A549 (cell line): ENCODE results near the gene ATP5PD. TPM values are rescaled to one million over a fixed set of nuclear protein-coding genes. Genes with fewer than 3 reads are reported as not detected.

Experiments
- ATAC-seq, 2 experiments: fragments of 200-7000 bp in 1 of 2; fragments of >200 bp in 1 of 2; cut with Nextera tagmentation in 1 of 2; cut with Tn5 transposase in 1 of 2; 3 replicates each; pipeline versions ENCODE4 v1.8.0 to v1.9.1; 2018 to 2020; ENCODE audit warnings: mild to moderate bottlenecking in 1 of 2, moderate library complexity in 1 of 2
- CTCF ChIA-PET: fragments of 300-600 bp; sonication (Branson Sonifier 250); formaldehyde crosslinking; extraction: SDS; loops from one replicate; lab custom pipeline; 2021; ENCODE audit warnings: antibody characterized with exemption, inconsistent platforms; lab: Yijun Ruan, JAX
- POLR2A ChIA-PET: fragments of 350-600 bp; formaldehyde crosslinking; extraction: SDS; loops from one replicate; lab custom pipeline; 2021; ENCODE audit warnings: antibody characterized with exemption, inconsistent platforms; lab: Yijun Ruan, JAX
- DNase-seq, 2 experiments: peaks; one replicate each; pipeline versions ENCODE4 v3.0.0 to v3.0.0-alpha.2; 2011 to 2016; ENCODE audit warnings: low read depth in 1 of 2, low spot score in 1 of 2
- FAIRE-seq: peaks from 2 replicates; lab custom pipeline; 2011; peaks lifted over from hg19 to GRCh38; lab: Jason Lieb, UNC
- H3K27ac ChIP-seq, 2 experiments: fragments of >200 bp; sonication (Bioruptor Twin); formaldehyde crosslinking; 3 replicates each; pipeline ENCODE4 v1.5.1; 2016 to 2017
- H3K4me1 ChIP-seq: fragments of >200 bp; sonication (Bioruptor Twin); formaldehyde crosslinking; 3 replicates; pipeline ENCODE4 v1.6.1; 2016
- H3K4me2 ChIP-seq: fragments of >200 bp; sonication (Bioruptor Twin); formaldehyde crosslinking; 3 replicates; pipeline ENCODE4 v1.6.1; 2016
- H3K4me3 ChIP-seq: fragments of >200 bp; sonication (Bioruptor Twin); formaldehyde crosslinking; 3 replicates; pipeline ENCODE4 v1.5.1; 2016
- H3K9me3 ChIP-seq: fragments of >200 bp; sonication (Bioruptor Twin); formaldehyde crosslinking; 3 replicates; pipeline ENCODE4 v1.6.1; 2016
- ATOH8 ChIP-seq: fragments of 250-450 bp; sonication (Bioruptor Pico); IDR thresholded peaks from 2 replicates; pipeline ENCODE4 v1.5.0; 2020; ENCODE audit warnings: low read depth, mild to moderate bottlenecking, moderate library complexity
- CEBPB ChIP-seq, 2 experiments: fragments of >200 bp in 1 of 2; sonication (Bioruptor Twin) in 1 of 2; formaldehyde crosslinking in 1 of 2; IDR thresholded peaks; 2 replicates each; pipeline ENCODE4 v1.6.1; 2012 to 2016
- CTCF ChIP-seq: fragments of >200 bp; sonication (Bioruptor Twin); formaldehyde crosslinking; IDR thresholded peaks from 3 replicates; pipeline ENCODE4 v1.5.1; 2016
- E2F6 ChIP-seq: IDR thresholded peaks from 2 replicates; pipeline ENCODE4 v1.6.1; 2012; ENCODE audit warnings: low read depth, borderline replicate concordance
- ESRRA ChIP-seq: fragments of 150-350 bp; IDR thresholded peaks from 2 replicates; pipeline ENCODE4 v1.6.1; 2014; ENCODE audit warnings: mild to moderate bottlenecking, low read length, borderline replicate concordance
- FOSL2 ChIP-seq, 2 experiments: fragments of 450-650 bp in 1 of 2; fragments of >200 bp in 1 of 2; sonication (Bioruptor Twin) in 1 of 2; formaldehyde crosslinking; IDR thresholded peaks; 2 replicates each; pipeline versions ENCODE4 v1.5.0 to v1.6.1; 2016 to 2020; ENCODE audit warnings: mild to moderate bottlenecking in 1 of 2, moderate library complexity in 1 of 2
- GATA3 ChIP-seq: IDR thresholded peaks from 2 replicates; pipeline ENCODE4 v1.6.1; 2012; ENCODE audit warnings: borderline replicate concordance
- HEYL ChIP-seq: fragments of 250-450 bp; sonication (Bioruptor Pico); IDR thresholded peaks from 2 replicates; pipeline ENCODE4 v1.8.0; 2021; ENCODE audit warnings: mild to moderate bottlenecking, moderate library complexity
- HOXB5 ChIP-seq: fragments of 250-450 bp; sonication (Bioruptor Pico); IDR thresholded peaks from 2 replicates; pipeline ENCODE4 v1.5.0; 2020; ENCODE audit warnings: mild to moderate bottlenecking, moderate library complexity
- MAX ChIP-seq: IDR thresholded peaks from 2 replicates; pipeline ENCODE4 v1.6.1; 2012
- MYC ChIP-seq: IDR thresholded peaks from 2 replicates; pipeline ENCODE4 v1.6.1; 2012; ENCODE audit warnings: mild to moderate bottlenecking, inconsistent platforms, low read length, improper control_type of control experiment, borderline replicate concordance
- NPAS2 ChIP-seq: fragments of 250-450 bp; sonication (Bioruptor Pico); IDR thresholded peaks from 2 replicates; pipeline ENCODE4 v1.8.0; 2022; ENCODE audit warnings: mild to moderate bottlenecking, moderate library complexity, borderline replicate concordance
- PBX3 ChIP-seq: IDR thresholded peaks from 2 replicates; pipeline ENCODE4 v1.6.1; 2012
- PHF8 ChIP-seq: fragments of 200-600 bp; sonication (generic); IDR thresholded peaks from 2 replicates; pipeline ENCODE4 v1.6.1; 2016; ENCODE audit warnings: low read depth, mild to moderate bottlenecking, antibody characterized with exemption, moderate library complexity, borderline replicate concordance
- POLR2AphosphoS2 ChIP-seq: conservative IDR thresholded peaks from 2 replicates; pipeline ENCODE4 v1.6.1; 2012; ENCODE audit warnings: low read length, improper control_type of control experiment, inconsistent platforms
- RAD21 ChIP-seq, 2 experiments: fragments of >200 bp in 1 of 2; sonication (Bioruptor Twin) in 1 of 2; formaldehyde crosslinking in 1 of 2; IDR thresholded peaks in 1 of 2; conservative IDR thresholded peaks in 1 of 2; 2 replicates in 1 of 2; 3 replicates in 1 of 2; pipeline ENCODE4 v1.6.1; 2012 to 2018; ENCODE audit warnings: inconsistent platforms in 1 of 2
- RCOR1 ChIP-seq: fragments of 150-350 bp; IDR thresholded peaks from 2 replicates; pipeline ENCODE4 v1.6.1; 2014; ENCODE audit warnings: antibody characterized with exemption, low read length, low read depth
- USF2 ChIP-seq: fragments of 450-650 bp; IDR thresholded peaks from 2 replicates; pipeline ENCODE4 v1.6.1; 2014; ENCODE audit warnings: antibody characterized with exemption
- ZC3H11A ChIP-seq: fragments of 450-650 bp; IDR thresholded peaks from 2 replicates; pipeline ENCODE4 v1.6.1; 2014; ENCODE audit warnings: antibody characterized with exemption, mild to moderate bottlenecking
- ZNF302 ChIP-seq: fragments of 250-450 bp; sonication (Bioruptor Pico); IDR thresholded peaks from 2 replicates; pipeline ENCODE4 v1.9.0; 2021; ENCODE audit warnings: inconsistent platforms, mild to moderate bottlenecking, moderate library complexity
- WGBS: methylation state at CpG from one replicate; pipeline ENCODE4 v1.1.6; 2017; ENCODE audit errors: missing lambda C conversion rate; 5-methylcytosine and 5-hydroxymethylcytosine counted together
- polyA plus RNA-seq, 4 experiments: library from polyadenylated mRNA; depleted of rRNA in 3 of 4; stranded (reverse); fragments of >200 nt; fragmentation: RNase III in 1 of 4; extraction: RNeasy Plus Mini Kit Qiagen cat#74134 plus additional on column Dnase treatment in 1 of 4; gene quantifications; 2 replicates in 3 of 4; 3 replicates in 1 of 4; pipeline ENCODE4 v1.2.3, GENCODE V29; 2011 to 2017

Gene ATP5PD
- polyA plus RNA-seq, 2 of the 4 experiments (the other 2 are of a cell fraction) = 333 to 463 TPM

GRCh38 chr17:75078284-75079022 lies 31.7 kb upstream of the ATP5PD start:
- peak; percentile 67 to 82; a peak in 5 of 6 replicates for ATAC-seq
- TF ChIP-seq ZNF302 (CRISPR knock-in tag) (0 out of 2 replicates have a peak, but pooled peaks have one; percentile 14), HEYL (CRISPR knock-in tag) (0 out of 2 replicates have a peak, but pooled peaks have one; percentile 65), CEBPB (IDR thresholded peaks at IDR 0.05) (no peak; a peak in 1 of 4 replicates), MYC (peak; percentile 50; the same call in 1 of the 2 replicates), PBX3 (no peak), ZC3H11A (no peak), RCOR1 (no peak), HOXB5 (CRISPR knock-in tag) (0 out of 2 replicates have a peak, but pooled peaks have one; percentile 38), POLR2AphosphoS2 (no peak), NPAS2 (0 out of 2 replicates have a peak, but pooled peaks have one; percentile 12), FOSL2 (IDR thresholded peaks at IDR 0.05) (peak; percentile 31; the same call in 1 of the 2 replicates), FOSL2 (CRISPR knock-in tag; IDR thresholded peaks at IDR 0.05) (peak; percentile 83), E2F6 (0 out of 2 replicates have a peak, but pooled peaks have one; percentile 56), PHF8 (no peak), ESRRA (no peak), GATA3 (peak; percentile 21; the same call in 1 of the 2 replicates), ATOH8 (CRISPR knock-in tag) (peak; percentile 50; the same call in 1 of the 2 replicates), MAX (peak; percentile 93), USF2 (no peak), RAD21 (conservative IDR thresholded peaks at IDR 0.05 in 1 of 2, IDR thresholded peaks at IDR 0.05 in 1 of 2) (0 out of 5 replicates have a peak, but pooled peaks of 1 of the 2 experiments have one; percentile 2), CTCF (no peak)
- Histone ChIP-seq H3K9me3 (no peaks in the 10 kb centered on the region), H3K4me3 (no peak overlapping the region), H3K4me2 (peak overlapping the region; percentile 75), H3K4me1 (peaks cover 40% of the 10 kb centered on the region), H3K27ac (peak overlapping the region; percentile 78 to 86)
- peak; percentile 18 for FAIRE-seq
- WGBS = 26% methylated on average over 17 of the region's 17 CpGs
- ChIA-PET CTCF (interaction anchor here (1.0 to 81.8 kb wide), 6 partner anchors 8 to 122 kb away, joined by 3 to 3429 read pairs (median 18); partner anchors contain the start of genes ARMC7, NT5C and SLC16A5), POLR2A (interaction anchor here (1.0 to 1.6 kb wide), 2 partner anchors 9 to 45 kb away, joined by 3 to 18 read pairs; partner anchors contain the start of gene SLC16A5)
- peak; percentile 55 to 86 for DNase-seq
